GM18951 (cell line): ENCODE measurements around the gene ZSWIM4.

Experiments used
- POLR2A ChIP-seq: IDR thresholded peaks from 4 replicates; pipeline ENCODE4 v1.6.1; 2011; ENCODE audit warnings: mild to moderate bottlenecking; ENCODE audit not compliant: insufficient read length, insufficient read depth; ENCODE audit errors: extremely low read depth
- in situ Hi-C: fragments of 300-500 bp; cut with MboI; formaldehyde crosslinking; loops from one replicate; pipeline ENCODE4 v1.12.0; 2022; ENCODE audit warnings: low sequenced_read_pairs, mixed read lengths, inconsistent platforms; ENCODE audit not compliant: unreplicated experiment

Gene ZSWIM4

DNA sequence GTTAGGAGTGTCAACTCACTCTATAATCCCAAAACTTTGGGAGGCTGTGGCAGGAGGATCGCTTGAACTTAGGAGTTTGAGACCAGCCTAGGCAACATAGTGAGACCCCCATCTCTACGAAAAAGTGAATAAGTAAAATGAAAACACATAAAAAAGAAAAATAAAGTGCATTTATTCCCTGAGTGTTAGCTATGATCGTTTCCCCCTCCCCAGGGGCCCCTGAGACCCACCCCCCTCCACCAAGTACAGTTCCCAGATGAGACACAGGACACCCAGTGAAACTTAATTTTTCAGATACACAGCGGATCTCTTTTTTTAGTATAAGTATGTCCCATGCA, 53.1 kb downstream of the ZSWIM4 start:
- TF ChIP-seq POLR2A, result no peak
- in situ Hi-C loops, result no loop called here

DNA sequence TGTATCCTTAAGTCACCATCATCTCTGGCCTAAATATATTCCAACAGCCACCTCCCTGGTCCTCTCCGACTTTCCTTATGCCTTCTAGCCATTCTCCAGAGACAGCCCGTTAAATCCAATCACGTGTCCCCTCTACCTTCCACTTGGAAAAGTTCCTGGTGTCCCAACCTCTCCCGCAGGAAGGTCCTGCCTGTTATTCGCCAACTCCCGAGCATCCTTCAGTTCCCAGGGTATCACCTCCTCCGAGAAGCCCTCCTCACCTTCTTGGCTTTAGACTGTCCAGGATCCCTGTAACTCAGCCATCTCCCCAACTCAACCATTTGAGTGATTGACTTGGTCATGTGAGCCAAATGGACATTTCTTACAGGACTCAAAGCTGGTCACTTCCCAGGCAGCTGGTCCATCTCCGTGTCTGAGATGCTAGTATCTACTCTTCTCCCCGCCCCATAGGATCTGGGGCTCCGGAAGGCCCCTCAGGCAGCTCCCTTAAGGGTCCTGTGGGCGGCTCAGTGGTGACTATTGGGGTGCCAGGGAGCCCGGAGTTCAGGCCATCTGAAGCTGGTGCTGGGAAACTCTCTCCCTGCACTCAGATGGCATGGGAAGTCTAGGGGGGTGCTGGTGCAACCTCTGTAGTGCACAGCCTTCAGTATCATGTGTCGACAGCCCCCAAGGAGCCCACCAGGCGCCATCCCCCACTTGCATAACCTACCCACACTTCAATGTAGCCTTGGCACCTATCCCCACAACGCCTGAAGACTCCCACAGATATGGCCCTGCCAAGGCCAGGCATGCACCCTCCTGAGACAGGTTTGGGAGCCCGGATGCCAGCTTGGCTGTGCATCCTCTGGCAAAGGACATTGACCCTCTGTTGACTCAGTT, 53.8 kb downstream of the ZSWIM4 start:
- no peak for TF ChIP-seq POLR2A
- in situ Hi-C loops, result no loop called here

DNA sequence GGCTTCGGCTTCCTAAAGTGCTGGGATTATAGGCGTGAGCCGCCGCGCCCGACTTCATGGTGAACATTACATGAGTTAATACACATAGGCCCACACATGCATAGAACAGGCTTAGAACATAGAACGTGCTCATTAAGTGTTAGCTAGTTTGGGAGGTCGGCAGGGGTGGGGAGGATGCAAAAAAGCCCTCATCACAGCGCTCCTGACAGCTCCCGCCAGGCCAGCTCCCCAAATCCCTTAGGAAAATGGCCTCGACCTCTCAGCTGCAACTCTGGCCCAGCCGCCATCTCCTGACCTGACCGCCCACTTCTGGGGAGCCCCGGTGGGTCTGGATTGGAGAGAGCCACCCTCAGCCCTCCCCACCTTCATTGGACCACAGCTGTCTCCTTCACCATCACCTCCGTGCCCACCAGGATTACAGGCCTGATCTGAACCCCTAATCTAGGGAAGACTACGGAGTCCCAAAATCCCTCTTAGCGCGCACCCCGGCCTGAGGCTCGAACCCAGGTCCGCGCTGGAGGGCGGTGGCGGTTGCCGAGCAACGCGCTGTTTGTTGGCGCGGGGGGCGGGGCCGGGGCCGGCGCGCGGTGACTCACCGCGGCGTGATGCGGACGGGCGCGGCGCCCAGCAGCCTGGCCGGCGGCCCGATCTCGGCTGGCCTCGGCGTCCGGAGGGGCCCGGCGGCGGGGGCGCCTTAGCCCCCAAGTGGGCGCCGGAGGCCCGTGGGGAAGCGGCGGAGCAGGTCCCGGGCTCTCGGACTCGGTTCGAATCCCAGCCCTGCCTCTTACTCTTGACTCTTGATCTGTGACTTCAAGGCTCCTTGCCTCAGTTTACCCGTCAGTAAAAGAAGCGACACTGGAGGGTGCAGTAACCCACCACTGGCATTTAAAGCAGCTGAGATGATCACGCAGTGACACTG, 55.0 kb downstream of the ZSWIM4 start:
- no peak for TF ChIP-seq POLR2A
- in situ Hi-C loops, result loop anchor here (25.0 kb wide), 1 partner anchor 563 kb away; no protein-coding TSS in a partner anchor

DNA sequence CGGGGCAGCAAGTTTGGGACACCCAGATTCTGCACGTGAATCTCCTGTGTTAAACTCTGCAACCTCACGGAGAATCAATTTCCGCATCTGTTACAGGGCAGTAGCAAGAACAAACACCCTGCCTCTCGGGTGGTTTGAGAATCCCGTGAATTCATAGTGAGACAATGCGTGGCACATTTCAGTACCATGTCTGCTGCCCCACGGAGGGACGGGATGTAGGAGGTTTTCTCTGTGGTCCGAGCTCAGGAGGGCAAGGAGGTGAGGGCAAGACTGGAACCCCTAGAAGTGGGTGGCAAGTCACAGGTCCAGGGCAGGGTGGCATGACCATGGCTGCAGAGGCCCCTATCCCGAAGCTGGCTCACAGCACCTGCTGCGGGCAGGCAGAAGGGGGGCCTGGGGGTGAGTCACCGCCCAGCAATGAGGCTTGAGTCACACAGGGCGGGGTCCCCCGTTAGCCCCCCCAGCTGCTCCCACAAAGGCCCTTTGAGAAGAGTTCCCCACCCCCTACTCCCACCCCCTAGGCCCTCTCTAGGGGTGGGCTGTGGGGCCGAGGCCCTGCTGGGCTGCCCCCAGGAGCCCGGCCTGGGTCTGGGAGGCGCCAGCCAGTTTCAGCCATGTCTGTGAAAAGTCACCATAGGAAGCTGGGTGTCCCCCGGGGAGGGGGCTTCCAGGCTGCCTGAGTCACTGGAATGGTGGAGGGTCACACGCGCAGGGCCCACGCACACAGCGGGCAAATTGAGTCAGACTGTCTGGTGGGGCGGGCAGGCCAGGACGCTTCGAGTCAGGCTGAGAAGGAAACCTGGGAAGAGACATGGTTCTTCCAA, 55.9 kb downstream of the ZSWIM4 start:
- no peak for TF ChIP-seq POLR2A
- in situ Hi-C loops, result loop anchor here (25.0 kb wide), 1 partner anchor 564 kb away; no protein-coding TSS in a partner anchor

DNA sequence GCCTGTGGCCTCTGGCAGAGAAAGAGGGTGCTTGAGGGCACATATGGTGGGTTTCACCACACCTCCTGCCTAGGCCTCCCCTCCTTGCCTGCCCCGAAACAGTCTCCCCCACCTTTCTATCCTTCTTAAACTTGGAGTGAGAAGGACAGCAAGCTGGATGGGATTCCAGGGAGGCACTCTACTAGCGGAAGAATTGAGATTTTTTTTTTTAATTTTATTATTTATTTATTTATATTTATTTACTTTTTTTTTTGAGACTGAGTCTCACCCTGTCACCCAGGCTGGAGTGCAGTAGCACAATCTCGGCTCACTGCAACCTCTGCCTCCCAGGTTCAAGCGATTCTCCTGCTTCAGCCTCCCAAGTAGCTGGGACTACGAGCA, 56.5 kb downstream of the ZSWIM4 start:
- in situ Hi-C loops, result loop anchor here (25.0 kb wide), 1 partner anchor 564 kb away; no protein-coding TSS in a partner anchor

DNA sequence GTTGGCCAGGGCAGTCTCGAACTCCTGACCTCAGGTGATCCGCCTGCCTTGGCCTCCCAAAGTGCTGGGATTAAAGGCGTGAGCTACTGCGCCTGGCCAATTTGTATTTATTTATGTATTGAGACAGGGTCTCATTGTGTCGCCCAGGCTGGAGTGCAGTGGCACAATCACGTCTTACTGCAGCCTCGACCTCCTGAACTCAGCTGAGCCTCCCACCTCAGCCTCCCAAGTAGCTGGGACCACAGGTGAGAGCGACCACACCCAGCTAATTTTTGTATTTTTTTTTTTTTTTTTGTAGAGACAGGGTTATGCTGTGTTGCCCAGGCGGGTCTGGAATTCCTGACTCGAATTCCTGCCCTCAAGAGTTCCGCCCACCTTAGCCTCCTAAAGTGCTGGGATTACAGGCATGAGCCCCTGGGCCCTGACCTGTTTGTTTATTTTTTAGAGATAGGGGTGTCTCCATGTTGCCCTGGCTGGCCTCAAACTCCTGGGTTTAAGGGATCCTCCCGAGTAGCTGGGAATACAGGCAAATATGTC, 57.0 kb downstream of the ZSWIM4 start:
- in situ Hi-C loops, result loop anchor here (25.0 kb wide), 1 partner anchor 565 kb away; no protein-coding TSS in a partner anchor

DNA sequence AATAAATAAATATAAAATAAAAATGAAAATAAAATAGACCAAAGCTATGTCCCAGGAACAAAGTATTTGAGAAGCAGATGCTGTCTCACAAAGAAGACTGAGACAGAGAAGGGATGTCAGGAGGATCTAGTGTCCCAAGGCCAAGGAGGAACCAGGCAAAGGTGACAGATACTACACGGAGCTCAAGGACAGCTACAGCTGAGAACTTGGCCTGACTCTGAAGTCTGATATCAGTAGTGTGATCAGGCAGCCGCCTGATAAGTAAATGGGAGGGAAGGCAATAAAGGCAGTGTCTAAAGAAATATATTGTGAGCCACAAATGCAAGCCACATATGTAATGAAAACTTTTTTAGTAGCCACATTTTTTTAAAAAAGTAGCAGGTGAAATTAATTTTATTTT, 61.3 kb downstream of the ZSWIM4 start:
- TF ChIP-seq POLR2A, result no peak
- in situ Hi-C loops, result loop anchor here (25.0 kb wide), 1 partner anchor 569 kb away; no protein-coding TSS in a partner anchor

DNA sequence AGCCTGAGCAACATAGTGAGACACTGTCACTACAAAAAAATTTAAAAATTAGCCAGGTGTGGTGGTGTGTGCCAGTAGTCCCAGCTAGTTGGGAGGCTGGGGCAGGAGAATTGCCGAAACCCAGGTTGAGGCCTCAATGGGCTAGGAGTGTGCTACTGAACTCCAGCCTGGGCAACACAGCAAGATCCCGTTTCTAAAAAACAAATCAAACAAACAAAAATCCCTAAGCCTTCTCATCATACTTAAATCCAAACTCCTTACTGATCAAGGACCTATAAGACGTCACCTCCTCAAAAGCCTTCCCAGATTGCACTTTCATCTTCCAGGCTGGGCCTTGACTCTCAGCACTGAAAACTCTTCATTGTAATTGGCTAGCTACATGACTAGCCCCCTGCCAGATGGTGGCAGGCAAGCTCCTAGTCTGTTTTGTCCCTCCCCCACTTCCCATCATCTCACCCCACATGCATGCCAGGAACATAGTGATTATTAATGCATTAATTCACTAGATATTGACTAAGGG, 64.2 kb downstream of the ZSWIM4 start:
- in situ Hi-C loops, result loop anchor here (25.0 kb wide), 1 partner anchor 572 kb away; no protein-coding TSS in a partner anchor
- TF ChIP-seq POLR2A, result no peak

DNA sequence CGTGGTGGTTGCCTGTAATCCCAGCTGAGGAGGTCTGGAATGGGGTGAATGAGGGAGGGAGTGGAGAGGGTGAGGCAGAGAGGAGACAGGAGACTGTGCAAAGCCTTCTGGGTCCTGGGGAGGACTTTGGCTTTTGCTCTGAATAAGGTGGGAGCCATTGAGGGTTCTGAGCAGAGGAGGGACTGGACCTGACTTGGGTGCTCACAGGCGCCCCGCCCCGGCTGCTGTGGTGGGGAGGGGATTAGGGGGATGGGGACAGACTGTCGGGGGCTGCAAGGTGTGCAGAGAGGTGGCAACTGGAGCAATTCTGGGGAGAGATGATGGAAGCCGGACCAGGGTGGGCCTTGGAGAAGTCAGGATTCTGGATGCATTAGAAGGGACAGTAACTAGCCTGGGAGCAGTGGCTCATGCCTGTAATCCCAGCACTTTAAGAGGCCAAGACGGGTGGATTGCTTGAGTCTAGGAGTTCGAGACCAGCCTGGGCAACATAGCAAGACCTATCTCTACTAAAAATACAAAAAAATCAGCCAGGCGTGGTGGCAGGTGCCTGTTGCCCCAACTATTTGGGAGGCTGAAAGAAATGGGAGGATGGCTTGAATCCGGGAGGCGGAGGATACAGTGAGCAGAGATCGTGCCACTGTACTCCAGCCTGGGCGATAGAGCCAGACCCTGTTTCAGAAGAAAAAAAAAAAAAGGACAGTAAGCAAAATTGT, 65.6 kb downstream of the ZSWIM4 start:
- TF ChIP-seq POLR2A, result no peak
- in situ Hi-C loops, result loop anchor here (5.0 to 25.0 kb wide), 3 partner anchors 76 to 574 kb away; no protein-coding TSS in a partner anchor

DNA sequence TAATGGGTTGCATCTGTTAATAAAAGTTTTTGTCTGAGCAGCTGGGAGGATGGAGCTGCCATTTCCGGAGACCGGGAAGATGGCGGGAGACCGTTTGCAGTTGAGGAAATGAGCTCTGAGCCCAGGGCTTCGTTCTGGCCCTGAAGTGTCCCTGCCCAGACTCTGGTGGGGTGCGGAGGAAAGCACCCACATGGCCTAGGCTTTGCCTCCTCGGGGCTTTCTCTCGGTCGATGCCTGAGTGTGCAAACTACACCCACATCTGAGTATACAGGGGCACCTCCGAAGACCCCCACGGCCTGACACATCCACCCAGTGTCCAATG, 66.1 kb downstream of the ZSWIM4 start:
- no peak for TF ChIP-seq POLR2A
- in situ Hi-C loops, result loop anchor here (5.0 to 25.0 kb wide), 3 partner anchors 77 to 574 kb away; no protein-coding TSS in a partner anchor

DNA sequence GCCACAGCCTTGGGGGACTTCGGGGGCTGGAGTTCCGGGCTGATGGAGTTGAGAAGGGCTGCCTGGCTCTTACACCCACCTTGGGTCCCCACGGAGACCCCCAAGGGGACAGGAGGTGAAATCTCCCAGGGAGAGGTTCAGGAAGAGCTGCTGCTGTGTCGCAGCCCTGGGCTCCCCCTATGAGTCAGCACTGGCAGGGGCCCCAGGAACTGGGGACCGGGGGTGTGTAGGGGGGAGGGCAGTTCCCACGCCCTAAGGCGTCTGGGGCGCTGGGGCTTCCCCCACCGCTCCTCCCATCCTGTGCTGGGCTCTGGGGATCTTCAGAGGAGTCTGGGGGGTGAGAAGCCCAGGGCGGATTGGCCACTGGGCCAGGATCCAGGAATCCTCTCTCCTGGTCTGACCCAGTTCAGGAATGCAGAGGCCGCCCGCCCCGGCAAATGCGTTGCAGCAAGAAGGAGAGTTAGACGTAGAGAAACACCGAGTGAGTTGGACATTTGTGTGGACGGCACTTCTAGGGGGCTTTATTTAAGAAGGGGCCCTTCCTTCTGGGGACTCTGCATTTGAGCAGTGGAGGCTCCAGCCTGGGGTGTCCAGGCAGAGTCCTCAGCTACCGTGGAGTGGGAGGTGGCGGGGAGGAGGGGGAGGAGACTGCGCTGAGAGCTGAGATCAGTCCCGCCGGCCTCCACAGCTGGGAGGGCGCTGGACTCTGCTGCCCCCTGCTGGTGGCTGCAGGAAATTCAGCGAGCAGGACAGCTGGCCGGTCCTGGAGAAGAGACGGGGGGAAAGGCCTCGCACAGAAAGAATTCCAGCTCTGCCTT, 66.7 kb downstream of the ZSWIM4 start:
- in situ Hi-C loops, result loop anchor here (5.0 to 25.0 kb wide), 3 partner anchors 77 to 575 kb away; no protein-coding TSS in a partner anchor
- TF ChIP-seq POLR2A, result peak; percentile 59
